ENCODE data around the gene FNDC10.

Gene FNDC10

GRCh38 chr1:1628754-1629429 lies 29.0 kb upstream of the FNDC10 start:
- Histone ChIP-seq H4K12ac (ENCODE audit: low read depth, low read length) (no peak overlapping the region), H4K91ac (ENCODE audit: low read depth, low read length) (no peak overlapping the region), H3K79me2 (ENCODE audit: control insufficient read depth, insufficient read depth, low read length, poor library complexity) (no peaks in the 10 kb centered on the region), H3K23ac (ENCODE audit: low read length) (no peak overlapping the region), H3K9me3 (ENCODE audit: insufficient read depth, low read depth, low read length) (peaks cover 10% of the 10 kb centered on the region), H2BK5ac (ENCODE audit: low read depth, low read length, poor library complexity) (no peak overlapping the region), H2BK120ac (ENCODE audit: insufficient read depth, low read length, poor library complexity) (no peak overlapping the region), H2AK5ac (ENCODE audit: low read length) (no peak overlapping the region), H3K4me1 (ENCODE audit: control insufficient read depth in 1 of 2, insufficient read depth in 2 of 2, low read length in 2 of 2) (peaks cover 4 to 14% of the 10 kb centered on the region in 2 experiments), H3K9ac (ENCODE audit: low read length) (no peak overlapping the region), H3K4me3 (ENCODE audit: low read depth, low read length) (no peak overlapping the region), H3K79me1 (ENCODE audit: low read length) (peaks cover 4% of the 10 kb centered on the region), H3K36me3 (ENCODE audit: control insufficient read depth in 1 of 2, insufficient read depth in 2 of 2, low read length in 2 of 2) (peaks cover 19 to 29% of the 10 kb centered on the region in 2 experiments), H3K27ac (ENCODE audit: low read depth, low read length) (no peak overlapping the region), H2AFZ (ENCODE audit: insufficient read depth, low read length, poor library complexity) (no peak overlapping the region), H3K14ac (ENCODE audit: low read length) (no peak overlapping the region), H3K4ac (ENCODE audit: low read depth, low read length) (no peak overlapping the region), H3K18ac (ENCODE audit: low read length) (no peak overlapping the region), H2BK12ac (ENCODE audit: low read length) (no peak overlapping the region), H3K4me2 (ENCODE audit: low read length) (peak overlapping the region; percentile 13), H4K8ac (ENCODE audit: low read depth, low read length) (no peak overlapping the region), H3K27me3 (ENCODE audit: insufficient read depth, low read length) (peaks cover 26% of the 10 kb centered on the region)
- WGBS (ENCODE audit: extremely low coverage, insufficient coverage, insufficient read length) = no CpG with 5 or more reads among the region's 53 CpGs
- no peak for DNase-seq

GRCh38 chr1:1627829-1628753 lies 28.2 kb upstream of the FNDC10 start:
- Histone ChIP-seq H2BK12ac (ENCODE audit: low read length) (no peak overlapping the region), H2AK5ac (ENCODE audit: low read length) (no peak overlapping the region), H3K14ac (ENCODE audit: low read length) (no peak overlapping the region), H3K27me3 (ENCODE audit: insufficient read depth, low read length) (peaks cover 26% of the 10 kb centered on the region), H3K27ac (ENCODE audit: low read depth, low read length) (no peak overlapping the region), H4K12ac (ENCODE audit: low read depth, low read length) (no peak overlapping the region), H2BK120ac (ENCODE audit: insufficient read depth, low read length, poor library complexity) (no peak overlapping the region), H3K4me3 (ENCODE audit: low read depth, low read length) (no peak overlapping the region), H3K4ac (ENCODE audit: low read depth, low read length) (no peak overlapping the region), H3K9ac (ENCODE audit: low read length) (no peak overlapping the region), H4K91ac (ENCODE audit: low read depth, low read length) (no peak overlapping the region), H3K36me3 (ENCODE audit: control insufficient read depth in 1 of 2, insufficient read depth in 2 of 2, low read length in 2 of 2) (peaks cover 22 to 32% of the 10 kb centered on the region in 2 experiments), H3K79me2 (ENCODE audit: control insufficient read depth, insufficient read depth, low read length, poor library complexity) (no peaks in the 10 kb centered on the region), H3K23ac (ENCODE audit: low read length) (no peak overlapping the region), H3K4me1 (ENCODE audit: control insufficient read depth in 1 of 2, insufficient read depth in 2 of 2, low read length in 2 of 2) (peaks cover 4 to 14% of the 10 kb centered on the region in 2 experiments), H3K9me3 (ENCODE audit: insufficient read depth, low read depth, low read length) (peaks cover 10% of the 10 kb centered on the region), H3K18ac (ENCODE audit: low read length) (no peak overlapping the region), H2BK5ac (ENCODE audit: low read depth, low read length, poor library complexity) (no peak overlapping the region), H2AFZ (ENCODE audit: insufficient read depth, low read length, poor library complexity) (no peak overlapping the region), H3K79me1 (ENCODE audit: low read length) (peaks cover 4% of the 10 kb centered on the region), H4K8ac (ENCODE audit: low read depth, low read length) (no peak overlapping the region), H3K4me2 (ENCODE audit: low read length) (no peak overlapping the region)
- no CpG with 5 or more reads among the region's 53 CpGs for WGBS (ENCODE audit: extremely low coverage, insufficient coverage, insufficient read length)
- DNase-seq = no peak

GRCh38 chr1:1627261-1627828 lies 27.4 kb upstream of the FNDC10 start:
- no peak overlapping the region for H3K9ac ChIP-seq (ENCODE audit: low read length)
- no peak overlapping the region for H3K18ac ChIP-seq (ENCODE audit: low read length)
- H3K23ac ChIP-seq (ENCODE audit: low read length) = no peak overlapping the region
- no peak overlapping the region for H2AFZ ChIP-seq (ENCODE audit: insufficient read depth, low read length, poor library complexity)
- H2BK120ac ChIP-seq (ENCODE audit: insufficient read depth, low read length, poor library complexity) = no peak overlapping the region
- no peak overlapping the region for H4K8ac ChIP-seq (ENCODE audit: low read depth, low read length)
- peaks cover 4 to 14% of the 10 kb centered on the region in 2 experiments for H3K4me1 ChIP-seq (ENCODE audit: control insufficient read depth in 1 of 2, insufficient read depth in 2 of 2, low read length in 2 of 2)
- no peak overlapping the region for H2AK5ac ChIP-seq (ENCODE audit: low read length)
- H4K91ac ChIP-seq (ENCODE audit: low read depth, low read length) = no peak overlapping the region
- no peak overlapping the region for H2BK12ac ChIP-seq (ENCODE audit: low read length)
- DNase-seq = no peak
- peaks cover 10% of the 10 kb centered on the region for H3K9me3 ChIP-seq (ENCODE audit: insufficient read depth, low read depth, low read length)
- peaks cover 26% of the 10 kb centered on the region for H3K27me3 ChIP-seq (ENCODE audit: insufficient read depth, low read length)
- H3K4me2 ChIP-seq (ENCODE audit: low read length) = no peak overlapping the region
- H4K12ac ChIP-seq (ENCODE audit: low read depth, low read length) = no peak overlapping the region
- no peak overlapping the region for H3K14ac ChIP-seq (ENCODE audit: low read length)
- no peak overlapping the region for H3K27ac ChIP-seq (ENCODE audit: low read depth, low read length)
- peaks cover 4% of the 10 kb centered on the region for H3K79me1 ChIP-seq (ENCODE audit: low read length)
- no peak overlapping the region for H2BK5ac ChIP-seq (ENCODE audit: low read depth, low read length, poor library complexity)
- WGBS (ENCODE audit: extremely low coverage, insufficient coverage, insufficient read length) = no CpG with 5 or more reads among the region's 37 CpGs
- H3K4ac ChIP-seq (ENCODE audit: low read depth, low read length) = no peak overlapping the region
- H3K36me3 ChIP-seq (ENCODE audit: control insufficient read depth in 1 of 2, insufficient read depth in 2 of 2, low read length in 2 of 2) = peaks cover 22 to 32% of the 10 kb centered on the region in 2 experiments
- H3K79me2 ChIP-seq (ENCODE audit: control insufficient read depth, insufficient read depth, low read length, poor library complexity) = no peaks in the 10 kb centered on the region
- H3K4me3 ChIP-seq (ENCODE audit: low read depth, low read length) = no peak overlapping the region

DNA sequence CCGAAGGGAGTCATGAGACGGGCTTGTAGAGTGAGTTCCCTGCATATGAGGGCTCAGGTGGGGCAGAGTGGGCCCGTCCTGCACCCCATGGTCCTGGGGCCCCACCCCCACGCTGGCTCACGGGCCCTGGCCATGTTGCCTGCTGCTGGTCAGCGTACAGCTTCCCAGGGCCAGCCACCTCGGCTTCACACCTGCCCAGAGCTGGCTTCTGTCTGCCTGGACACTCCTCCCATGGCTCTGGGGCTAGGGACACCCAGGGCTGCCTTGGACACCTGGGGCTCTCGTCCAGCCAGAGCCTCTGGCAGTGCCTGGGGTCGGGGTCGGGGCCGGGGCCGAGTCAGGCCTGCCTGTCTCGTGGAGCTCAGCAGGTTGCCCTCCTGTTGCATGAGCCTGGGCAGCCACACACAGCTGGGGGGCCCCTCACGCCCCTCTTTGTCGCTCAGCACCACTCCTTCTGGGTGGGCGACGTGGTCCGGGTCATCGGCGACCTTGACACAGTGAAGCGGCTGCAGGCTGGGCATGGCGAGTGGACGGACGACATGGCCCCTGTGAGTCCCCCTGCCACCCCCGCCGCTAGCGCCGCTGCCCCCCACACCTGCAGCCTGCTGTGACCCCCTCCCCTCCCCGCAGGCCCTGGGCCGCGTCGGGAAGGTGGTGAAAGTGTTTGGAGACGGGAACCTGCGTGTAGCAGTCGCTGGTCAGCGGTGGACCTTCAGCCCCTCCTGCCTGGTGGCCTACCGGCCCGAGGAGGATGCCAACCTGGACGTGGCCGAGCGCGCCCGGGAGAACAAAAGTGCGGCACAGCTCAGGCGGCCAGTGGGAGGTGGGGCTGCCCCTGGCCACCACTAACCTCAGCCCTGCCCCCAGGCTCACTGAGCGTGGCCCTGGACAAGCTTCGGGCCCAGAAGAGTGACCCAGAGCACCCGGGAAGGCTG lies 26.5 kb upstream of the FNDC10 start:
- Histone ChIP-seq H3K4me3 (ENCODE audit: low read depth, low read length) (no peak overlapping the region), H3K4me2 (ENCODE audit: low read length) (no peak overlapping the region), H3K23ac (ENCODE audit: low read length) (no peak overlapping the region), H3K27me3 (ENCODE audit: insufficient read depth, low read length) (peaks cover 18% of the 10 kb centered on the region), H2BK5ac (ENCODE audit: low read depth, low read length, poor library complexity) (no peak overlapping the region), H3K4me1 (ENCODE audit: control insufficient read depth in 1 of 2, insufficient read depth in 2 of 2, low read length in 2 of 2) (peaks cover 4 to 6% of the 10 kb centered on the region in 2 experiments), H4K12ac (ENCODE audit: low read depth, low read length) (no peak overlapping the region), H2AK5ac (ENCODE audit: low read length) (no peak overlapping the region), H4K91ac (ENCODE audit: low read depth, low read length) (no peak overlapping the region), H3K79me1 (ENCODE audit: low read length) (no peaks in the 10 kb centered on the region), H4K8ac (ENCODE audit: low read depth, low read length) (no peak overlapping the region), H3K9me3 (ENCODE audit: insufficient read depth, low read depth, low read length) (peaks cover 10% of the 10 kb centered on the region), H2BK12ac (ENCODE audit: low read length) (no peak overlapping the region), H3K18ac (ENCODE audit: low read length) (no peak overlapping the region), H3K36me3 (ENCODE audit: control insufficient read depth in 1 of 2, insufficient read depth in 2 of 2, low read length in 2 of 2) (peaks cover 22 to 32% of the 10 kb centered on the region in 2 experiments), H2AFZ (ENCODE audit: insufficient read depth, low read length, poor library complexity) (no peak overlapping the region), H3K4ac (ENCODE audit: low read depth, low read length) (no peak overlapping the region), H3K79me2 (ENCODE audit: control insufficient read depth, insufficient read depth, low read length, poor library complexity) (no peaks in the 10 kb centered on the region), H3K9ac (ENCODE audit: low read length) (no peak overlapping the region), H3K27ac (ENCODE audit: low read depth, low read length) (no peak overlapping the region), H3K14ac (ENCODE audit: low read length) (no peak overlapping the region), H2BK120ac (ENCODE audit: insufficient read depth, low read length, poor library complexity) (no peak overlapping the region)
- WGBS (ENCODE audit: extremely low coverage, insufficient coverage, insufficient read length) = no CpG with 5 or more reads among the region's 48 CpGs
- DNase-seq = no peak
